DND-41 (cell line): Measurements from ENCODE around the gene FCRL2.

ENCODE experiments used
- EZH2 ChIP-seq: IDR thresholded peaks from 3 replicates; pipeline ENCODE4 v1.6.1; 2012; ENCODE audit warnings: borderline replicate concordance, low read depth, mild to moderate bottlenecking, moderate library complexity, low read length, inconsistent platforms; ENCODE audit not compliant: severe bottlenecking
- TF ChIP-seq, protein P1 (sequence below): IDR thresholded peaks from 2 replicates; pipeline ENCODE4 v1.5.1; 2012; ENCODE audit warnings: borderline replicate concordance, low read length, moderate library complexity, mild to moderate bottlenecking; ENCODE audit not compliant: poor library complexity, severe bottlenecking; ENCODE audit errors: extremely low read depth

DNA sequence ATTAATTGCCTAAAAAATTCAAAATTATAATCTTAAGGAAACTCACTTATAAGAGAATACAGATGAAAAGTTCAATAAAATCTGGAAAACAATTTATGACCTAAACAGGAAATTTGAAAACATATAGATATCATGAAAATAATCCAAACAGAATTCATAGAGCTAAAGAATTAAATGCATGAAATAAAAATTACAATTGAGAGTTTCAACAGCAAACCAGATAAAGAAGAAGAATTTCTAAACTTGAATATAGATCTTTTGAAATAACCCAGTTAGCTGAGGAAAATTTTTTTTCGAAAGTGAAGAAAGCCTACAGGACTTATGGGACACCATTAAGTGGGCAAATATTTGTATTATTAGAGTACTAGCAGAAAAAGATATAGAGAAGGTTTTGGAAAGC is 36.3 kb upstream of the FCRL2 start:
- TF ChIP-seq, protein P1, sequence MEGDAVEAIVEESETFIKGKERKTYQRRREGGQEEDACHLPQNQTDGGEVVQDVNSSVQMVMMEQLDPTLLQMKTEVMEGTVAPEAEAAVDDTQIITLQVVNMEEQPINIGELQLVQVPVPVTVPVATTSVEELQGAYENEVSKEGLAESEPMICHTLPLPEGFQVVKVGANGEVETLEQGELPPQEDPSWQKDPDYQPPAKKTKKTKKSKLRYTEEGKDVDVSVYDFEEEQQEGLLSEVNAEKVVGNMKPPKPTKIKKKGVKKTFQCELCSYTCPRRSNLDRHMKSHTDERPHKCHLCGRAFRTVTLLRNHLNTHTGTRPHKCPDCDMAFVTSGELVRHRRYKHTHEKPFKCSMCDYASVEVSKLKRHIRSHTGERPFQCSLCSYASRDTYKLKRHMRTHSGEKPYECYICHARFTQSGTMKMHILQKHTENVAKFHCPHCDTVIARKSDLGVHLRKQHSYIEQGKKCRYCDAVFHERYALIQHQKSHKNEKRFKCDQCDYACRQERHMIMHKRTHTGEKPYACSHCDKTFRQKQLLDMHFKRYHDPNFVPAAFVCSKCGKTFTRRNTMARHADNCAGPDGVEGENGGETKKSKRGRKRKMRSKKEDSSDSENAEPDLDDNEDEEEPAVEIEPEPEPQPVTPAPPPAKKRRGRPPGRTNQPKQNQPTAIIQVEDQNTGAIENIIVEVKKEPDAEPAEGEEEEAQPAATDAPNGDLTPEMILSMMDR: no peak
- no peak for TF ChIP-seq EZH2
